RWPE2 (cell line): ENCODE data around the gene GABRD.
A peak's percentile ranks its signal among the peaks of the same experiment; 100 is the strongest.
"Not testable (repeated sequence)": the region's sequence is repeated elsewhere in the genome, so short reads cannot be mapped to it uniquely, and the experiment has no call there.

ENCODE experiments used
- ATAC-seq: fragments of 200-7000 bp; cut with Tn5 transposase; 3 replicates; pipeline ENCODE4 v1.9.1; 2021; ENCODE audit warnings: low read depth
- DNase-seq: peaks from one replicate; pipeline ENCODE4 v3.0.0-alpha.2; 2020; ENCODE audit warnings: low spot score
- H3K27ac ChIP-seq: fragments of 450-650 bp; 2 replicates; pipeline ENCODE4 v1.5.1; 2017; ENCODE audit warnings: mild to moderate bottlenecking; ENCODE audit not compliant: poor library complexity, severe bottlenecking
- H3K27me3 ChIP-seq: fragments of 250-450 bp; sonication (Bioruptor Pico); 2 replicates; pipeline ENCODE4 v1.5.1; 2021; ENCODE audit warnings: mild to moderate bottlenecking, moderate library complexity; ENCODE audit not compliant: insufficient read depth, poor library complexity, severe bottlenecking
- H3K36me3 ChIP-seq: fragments of 250-450 bp; sonication (Bioruptor Pico); 2 replicates; pipeline ENCODE4 v1.5.1; 2020; ENCODE audit warnings: low read depth, mild to moderate bottlenecking, moderate library complexity
- H3K4me1 ChIP-seq: fragments of 250-450 bp; sonication (Bioruptor Pico); 2 replicates; pipeline ENCODE4 v1.5.1; 2021; ENCODE audit warnings: mild to moderate bottlenecking, moderate library complexity; ENCODE audit not compliant: insufficient read depth, poor library complexity, severe bottlenecking
- H3K4me3 ChIP-seq: fragments of 250-450 bp; sonication (Bioruptor Pico); 2 replicates; pipeline ENCODE4 v1.5.1; 2021; ENCODE audit warnings: mild to moderate bottlenecking, moderate library complexity; ENCODE audit not compliant: severe bottlenecking
- H3K9me3 ChIP-seq: fragments of 250-450 bp; sonication (Bioruptor Pico); 2 replicates; pipeline ENCODE4 v1.5.1; 2021; ENCODE audit warnings: mild to moderate bottlenecking, moderate library complexity; ENCODE audit not compliant: severe bottlenecking
- CTCF ChIP-seq: fragments of 450-650 bp; IDR thresholded peaks from one replicate; pipeline ENCODE4 v1.5.1; 2017; ENCODE audit warnings: mild to moderate bottlenecking, moderate library complexity; ENCODE audit not compliant: poor library complexity, severe bottlenecking

The GABRD gene

GRCh38 chr1:1981142-1981500, 38.0 kb upstream of the GABRD start:
- Histone ChIP-seq H3K4me3 (no peak overlapping the region), H3K4me1 (no peaks in the 10 kb centered on the region), H3K9me3 (no peaks in the 10 kb centered on the region), H3K27ac (no peak overlapping the region), H3K27me3 (no peaks in the 10 kb centered on the region), H3K36me3 (no peaks in the 10 kb centered on the region)
- DNase-seq (no peak), ATAC-seq (no peak)
- TF ChIP-seq CTCF = no peak

DNA sequence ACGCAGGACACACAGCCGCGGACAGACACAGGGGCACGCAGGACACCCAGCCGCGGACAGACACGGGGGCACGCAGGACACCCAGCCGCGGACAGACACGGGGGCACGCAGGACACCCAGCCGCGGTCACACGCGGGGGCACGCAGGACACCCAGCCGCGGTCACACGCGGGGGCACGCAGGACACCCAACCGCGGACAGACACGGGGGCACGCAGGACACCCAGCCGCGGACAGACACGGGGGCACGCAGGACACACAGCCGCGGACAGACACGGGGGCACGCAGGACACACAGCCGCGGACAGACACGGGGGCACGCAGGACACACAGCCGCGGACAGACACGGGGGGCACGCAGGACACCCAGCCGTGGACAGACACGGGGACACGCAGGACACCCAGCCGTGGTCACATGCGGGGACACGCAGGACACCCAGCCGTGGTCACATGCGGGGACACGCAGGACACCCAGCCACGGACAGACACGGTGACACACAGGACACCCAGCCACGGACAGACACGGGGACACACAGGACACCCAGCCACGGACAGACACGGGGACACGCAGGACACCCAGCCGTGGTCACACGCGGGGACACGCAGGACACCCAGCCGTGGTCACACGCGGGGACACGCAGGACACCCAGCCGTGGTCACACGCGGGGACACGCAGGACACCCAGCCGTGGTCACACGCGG, 37.4 kb upstream of the GABRD start:
- not testable (repeated sequence) for H3K27me3 ChIP-seq, DNase-seq, H3K36me3 ChIP-seq, H3K9me3 ChIP-seq, ATAC-seq, H3K4me1 ChIP-seq, H3K4me3 ChIP-seq, H3K27ac ChIP-seq

GRCh38 chr1:1982379-1983232, 36.5 kb upstream of the GABRD start:
- Histone ChIP-seq H3K27me3 (no peaks in the 10 kb centered on the region), H3K4me3 (no peak overlapping the region), H3K36me3 (no peaks in the 10 kb centered on the region), H3K4me1 (no peaks in the 10 kb centered on the region), H3K27ac (no peak overlapping the region), H3K9me3 (no peaks in the 10 kb centered on the region)
- no peak for TF ChIP-seq CTCF
- no peak for ATAC-seq
- no peak for DNase-seq

GRCh38 chr1:1984560-1985070, 34.5 kb upstream of the GABRD start:
- H3K4me3 ChIP-seq = no peak overlapping the region
- ATAC-seq (no peak; the same call in 2 of the 3 replicates), DNase-seq (no peak)
- no peaks in the 10 kb centered on the region for H3K9me3 ChIP-seq
- no peaks in the 10 kb centered on the region for H3K4me1 ChIP-seq
- no peak for TF ChIP-seq CTCF
- no peaks in the 10 kb centered on the region for H3K36me3 ChIP-seq
- H3K27ac ChIP-seq = no peak overlapping the region
- no peaks in the 10 kb centered on the region for H3K27me3 ChIP-seq

GRCh38 chr1:1985375-1986050, 33.6 kb upstream of the GABRD start:
- Histone ChIP-seq H3K4me3 (no peak overlapping the region), H3K9me3 (no peaks in the 10 kb centered on the region), H3K4me1 (no peaks in the 10 kb centered on the region), H3K27me3 (no peaks in the 10 kb centered on the region), H3K27ac (no peak overlapping the region), H3K36me3 (no peaks in the 10 kb centered on the region)
- no peak for DNase-seq
- no peak for TF ChIP-seq CTCF
- ATAC-seq = peak; percentile 36; the same call in 2 of the 3 replicates
